HG03039 (cell line): Measurements from ENCODE around the gene RNASEH2B.

Experiments used
- ATAC-seq: cut with Tn5 transposase; IDR thresholded peaks from one replicate; pipeline ENCODE4 v1.9.1; 2021; ENCODE audit warnings: mild to moderate bottlenecking, moderate library complexity; ENCODE audit not compliant: unreplicated experiment

The RNASEH2B gene

DNA sequence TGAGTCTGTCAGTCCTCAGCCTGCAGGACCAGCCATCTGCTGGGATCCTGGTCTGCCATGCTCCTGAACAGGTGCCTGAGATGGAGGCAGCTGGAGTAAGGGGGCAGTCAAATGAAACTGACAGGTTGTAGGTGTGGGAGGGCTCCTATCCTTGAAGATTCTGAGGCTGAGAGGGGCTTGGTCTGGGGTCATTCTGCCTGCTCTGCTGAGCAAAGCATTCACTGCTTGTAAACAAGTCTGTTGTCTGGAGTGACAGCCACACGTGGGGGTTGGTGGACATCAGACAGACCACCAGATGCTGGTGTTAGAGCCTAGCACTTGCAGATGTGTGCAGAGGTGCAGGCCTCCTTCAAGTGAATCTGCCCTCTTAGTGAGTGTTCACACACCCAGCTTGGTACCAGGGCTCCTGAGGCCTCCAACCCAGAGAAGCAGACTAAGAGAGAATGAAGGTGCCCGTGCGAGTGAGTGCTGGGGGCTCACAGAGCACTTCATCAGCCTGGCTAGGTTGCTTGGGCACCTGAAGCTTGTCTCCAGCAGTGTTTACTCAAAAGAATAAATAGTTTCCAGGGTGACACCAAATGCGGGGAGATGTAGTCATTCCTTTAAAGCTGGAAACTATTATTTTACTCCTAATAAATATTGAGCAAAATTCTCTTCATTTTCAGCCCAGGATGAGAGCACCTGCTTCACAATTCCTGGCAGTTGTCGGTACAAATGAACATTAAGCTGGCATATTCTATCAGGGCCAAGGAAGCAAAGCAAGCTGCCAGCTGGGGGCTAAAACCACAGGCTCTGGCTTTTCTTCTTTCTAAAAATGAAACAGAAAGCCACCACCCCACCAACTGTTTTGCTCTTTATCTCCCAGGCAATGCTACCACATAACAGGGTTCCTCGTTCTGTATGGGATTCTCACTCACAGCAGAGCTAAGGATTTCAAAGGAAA is 82.3 kb downstream of the RNASEH2B start:
- ATAC-seq, result no peak

DNA sequence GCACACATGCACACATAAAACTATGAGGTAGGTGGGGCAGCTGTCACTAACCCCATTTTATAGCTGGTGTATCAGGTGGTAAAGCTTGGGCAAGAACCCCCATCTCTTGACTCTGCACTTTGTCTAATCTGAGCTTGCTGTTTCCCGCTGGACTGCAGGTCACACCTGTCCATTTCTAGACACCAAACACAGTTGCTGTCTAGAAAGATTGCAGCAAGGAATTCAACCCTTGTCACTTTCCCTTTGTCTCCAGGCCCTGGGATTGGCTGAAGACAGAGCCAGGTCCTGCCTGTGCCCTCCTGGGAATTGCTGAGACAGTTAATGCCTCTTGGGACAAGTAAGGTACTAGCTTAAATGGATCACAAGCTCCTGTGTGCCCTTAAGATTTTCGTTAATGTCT is 83.8 kb downstream of the RNASEH2B start:
- no peak for ATAC-seq

DNA sequence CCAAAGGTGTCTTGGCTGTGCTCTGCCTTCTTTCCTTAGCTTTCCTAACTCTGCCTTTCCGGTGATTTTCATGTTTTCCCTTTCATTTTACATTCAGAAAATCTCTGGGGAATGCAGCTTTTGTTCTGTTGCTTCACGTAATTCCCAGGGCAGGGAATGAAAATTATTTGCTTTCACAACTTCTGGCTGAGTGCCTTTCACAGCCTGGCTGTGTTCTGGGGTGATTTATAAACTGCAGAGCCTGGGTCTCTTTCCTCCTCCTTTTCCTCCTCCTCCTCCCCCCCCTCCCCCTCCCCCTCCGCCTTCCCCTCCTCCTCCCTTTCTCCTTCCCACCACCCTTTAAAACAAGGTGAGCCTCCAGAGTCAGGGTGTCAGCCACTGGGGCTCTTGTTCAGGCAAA is 84.3 kb downstream of the RNASEH2B start:
- no peak for ATAC-seq

DNA sequence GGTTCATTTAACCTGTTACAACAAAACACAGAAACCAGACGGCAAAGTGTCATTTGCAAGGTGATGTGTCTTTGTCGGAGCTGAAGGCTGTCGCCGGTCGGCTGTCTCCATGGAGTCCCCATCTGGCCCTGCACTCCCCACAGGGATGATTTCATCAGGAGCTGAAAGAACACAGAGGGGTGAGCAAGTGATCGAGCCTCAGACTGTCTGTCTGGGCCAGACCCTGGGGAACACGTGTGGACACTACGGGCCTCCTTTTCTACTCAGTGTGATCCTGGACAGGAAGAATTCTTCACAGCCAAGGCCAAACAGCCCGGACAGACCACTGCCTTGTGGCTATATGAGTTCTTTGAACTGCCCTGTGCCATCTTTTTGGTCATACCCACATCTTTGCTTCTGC is 85.1 kb downstream of the RNASEH2B start:
- no peak for ATAC-seq

DNA sequence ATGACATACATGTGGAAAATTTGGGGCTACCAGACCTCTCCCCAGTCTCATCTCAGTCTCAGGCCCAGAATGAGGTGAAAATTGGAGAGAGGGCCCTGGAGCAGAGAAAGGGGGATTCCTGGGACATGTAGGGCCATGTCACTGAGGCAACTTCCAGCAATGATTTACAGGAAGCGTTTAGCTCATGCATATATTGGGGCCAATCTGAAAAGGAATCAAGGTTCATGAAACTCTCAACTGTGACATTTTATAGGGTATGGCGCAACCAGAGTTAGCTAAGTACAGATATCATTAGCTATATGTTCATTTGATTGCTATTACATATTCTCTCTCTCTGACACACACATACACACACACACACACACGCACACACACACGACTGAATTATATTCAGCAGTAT is 86.3 kb downstream of the RNASEH2B start:
- ATAC-seq, result no peak

DNA sequence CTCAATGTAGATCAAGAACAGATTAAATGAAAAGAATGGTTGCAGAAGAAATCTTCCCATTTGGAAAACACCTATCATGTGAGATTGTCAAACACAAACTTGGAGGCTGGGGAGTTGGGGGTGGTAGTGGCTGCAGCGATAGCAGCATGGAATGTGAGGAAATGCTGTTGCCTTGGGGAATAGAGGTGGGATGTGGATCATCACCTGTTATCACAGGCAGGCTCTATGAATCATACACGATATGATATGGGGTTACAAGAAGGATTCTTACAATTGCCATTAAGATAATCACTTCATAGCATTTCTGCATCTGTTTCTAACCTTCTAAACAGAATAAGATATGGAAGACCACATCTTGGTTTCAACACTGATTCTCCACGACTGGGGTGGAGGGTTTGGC is 88.7 kb downstream of the RNASEH2B start:
- no peak for ATAC-seq

DNA sequence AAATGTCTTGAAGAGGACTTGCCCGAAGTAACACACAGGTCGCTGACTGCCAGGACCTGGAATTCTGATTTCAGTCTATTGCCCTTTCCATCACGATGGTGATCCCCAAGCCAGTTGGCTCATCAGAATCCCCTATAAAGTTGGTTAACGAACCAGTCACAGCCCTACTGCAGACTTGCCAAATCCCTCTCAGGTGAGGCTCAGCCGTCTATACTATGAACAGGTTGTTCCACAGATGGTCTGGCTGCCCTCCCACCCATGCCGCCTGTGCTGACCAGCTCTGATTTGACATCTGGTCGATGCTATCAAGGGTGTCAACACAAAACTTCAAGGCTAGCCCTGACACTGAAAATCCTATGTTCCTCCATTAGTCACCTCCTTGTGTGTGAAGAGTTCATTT is 90.0 kb downstream of the RNASEH2B start:
- ATAC-seq, result no peak

DNA sequence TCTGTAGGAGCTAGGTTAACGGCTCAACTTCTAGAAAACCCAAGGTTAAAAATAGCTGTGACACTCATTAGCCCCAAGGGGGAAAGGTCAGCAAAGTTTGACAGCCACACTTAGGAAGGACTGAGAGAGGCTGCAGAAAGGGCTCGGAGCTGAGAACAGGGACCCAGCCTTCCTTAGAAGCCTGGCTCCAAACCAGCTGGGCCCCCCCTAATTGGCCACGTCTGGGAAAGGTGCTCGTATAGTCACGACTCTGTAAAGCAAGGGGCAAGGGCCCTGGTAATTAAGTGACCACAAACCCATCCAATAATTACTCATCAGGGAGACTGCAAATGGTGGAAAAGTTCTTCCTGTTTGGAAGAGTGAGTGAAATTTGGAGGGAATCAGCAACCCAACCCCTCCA is 90.5 kb downstream of the RNASEH2B start:
- no peak for ATAC-seq

DNA sequence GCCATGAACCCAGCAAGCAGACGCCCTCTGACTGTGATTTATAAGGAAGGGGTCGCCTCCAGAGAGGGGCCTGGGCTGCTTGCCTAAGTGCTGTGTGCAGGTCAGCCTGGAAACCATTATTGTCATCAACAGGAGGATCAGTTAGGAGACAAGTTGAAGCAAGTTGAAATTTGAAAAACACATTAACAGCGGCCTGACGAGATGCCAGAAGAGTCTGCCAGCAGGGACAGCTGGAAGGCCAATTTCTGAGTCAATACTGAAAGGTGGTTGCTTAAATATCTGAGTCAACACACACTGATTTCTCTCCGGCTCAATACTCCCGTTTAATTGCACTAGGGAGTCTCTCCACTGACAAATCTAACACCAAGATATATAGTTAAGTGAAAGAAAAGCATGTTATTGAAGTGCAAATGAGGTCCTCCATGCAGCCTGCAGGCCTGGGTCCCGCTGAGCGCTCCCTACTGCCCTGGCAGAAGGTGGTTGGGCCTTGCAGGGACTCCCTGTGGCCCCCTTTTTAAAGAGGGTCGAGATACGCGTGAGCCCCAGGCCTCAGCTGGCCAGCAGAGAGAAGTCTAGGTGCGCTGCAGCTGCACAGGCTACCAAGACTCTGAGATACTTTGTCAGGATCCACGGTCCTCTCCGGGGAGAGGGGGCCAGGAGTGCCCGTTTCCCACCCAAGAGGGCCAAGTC is 91.1 kb downstream of the RNASEH2B start:
- ATAC-seq, result no peak

DNA sequence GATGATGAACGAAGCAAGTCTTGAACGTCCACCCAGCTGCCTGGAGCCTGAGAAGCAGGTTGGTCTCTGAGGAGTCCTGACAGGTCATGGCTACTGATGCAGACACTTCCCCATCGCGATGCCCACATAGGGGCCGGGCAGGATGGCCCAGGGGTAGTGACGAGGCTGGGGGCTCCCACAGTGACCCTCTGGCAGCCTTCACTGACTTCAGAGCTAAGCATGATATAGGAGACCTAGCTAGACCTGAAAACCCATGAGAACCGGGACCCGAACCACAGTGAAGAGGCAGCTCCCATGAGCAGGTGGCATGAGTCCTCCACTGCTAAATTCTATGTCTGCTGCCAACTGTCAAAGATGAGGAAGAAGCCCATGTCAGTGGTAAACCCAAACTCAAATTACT is 91.7 kb downstream of the RNASEH2B start:
- no peak for ATAC-seq

DNA sequence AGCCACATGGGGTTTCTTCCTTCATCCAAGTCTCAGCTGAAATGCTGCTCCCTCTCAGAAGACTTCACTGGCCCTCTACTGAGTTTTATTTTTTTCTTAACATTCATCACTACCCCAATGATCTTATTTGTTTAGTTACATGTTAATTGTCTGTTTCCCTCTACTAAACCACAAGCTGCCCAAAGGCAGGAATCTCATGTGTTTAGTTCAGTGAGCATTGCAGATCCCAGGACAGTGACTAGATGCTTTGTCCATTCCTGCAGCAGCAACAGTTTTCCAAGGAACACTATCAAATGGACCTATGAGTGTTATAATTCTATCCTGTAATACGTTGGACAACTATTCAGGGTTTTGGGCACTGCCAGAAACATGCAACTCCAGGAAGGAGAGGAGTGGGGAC is 93.1 kb downstream of the RNASEH2B start:
- no peak for ATAC-seq

DNA sequence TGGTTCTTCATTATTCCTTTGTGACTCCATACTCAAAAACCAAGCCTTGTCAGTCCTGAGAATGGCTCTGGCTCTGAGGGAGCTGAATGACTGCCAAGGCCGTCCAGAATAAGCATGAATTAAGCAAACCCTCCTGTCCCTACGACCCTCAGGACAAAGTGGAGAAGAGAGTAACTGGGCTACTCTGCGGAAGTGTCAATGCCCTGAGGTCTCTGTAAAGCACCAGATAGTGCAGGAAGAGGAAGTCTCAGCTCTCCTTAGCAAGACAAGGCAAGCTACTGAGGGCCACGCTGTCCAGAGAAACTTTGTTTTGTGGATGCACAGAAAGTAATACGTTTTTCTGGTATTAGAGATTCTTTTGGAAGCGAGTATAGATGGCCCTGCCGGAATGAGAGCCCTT is 94.1 kb downstream of the RNASEH2B start:
- no peak for ATAC-seq

DNA sequence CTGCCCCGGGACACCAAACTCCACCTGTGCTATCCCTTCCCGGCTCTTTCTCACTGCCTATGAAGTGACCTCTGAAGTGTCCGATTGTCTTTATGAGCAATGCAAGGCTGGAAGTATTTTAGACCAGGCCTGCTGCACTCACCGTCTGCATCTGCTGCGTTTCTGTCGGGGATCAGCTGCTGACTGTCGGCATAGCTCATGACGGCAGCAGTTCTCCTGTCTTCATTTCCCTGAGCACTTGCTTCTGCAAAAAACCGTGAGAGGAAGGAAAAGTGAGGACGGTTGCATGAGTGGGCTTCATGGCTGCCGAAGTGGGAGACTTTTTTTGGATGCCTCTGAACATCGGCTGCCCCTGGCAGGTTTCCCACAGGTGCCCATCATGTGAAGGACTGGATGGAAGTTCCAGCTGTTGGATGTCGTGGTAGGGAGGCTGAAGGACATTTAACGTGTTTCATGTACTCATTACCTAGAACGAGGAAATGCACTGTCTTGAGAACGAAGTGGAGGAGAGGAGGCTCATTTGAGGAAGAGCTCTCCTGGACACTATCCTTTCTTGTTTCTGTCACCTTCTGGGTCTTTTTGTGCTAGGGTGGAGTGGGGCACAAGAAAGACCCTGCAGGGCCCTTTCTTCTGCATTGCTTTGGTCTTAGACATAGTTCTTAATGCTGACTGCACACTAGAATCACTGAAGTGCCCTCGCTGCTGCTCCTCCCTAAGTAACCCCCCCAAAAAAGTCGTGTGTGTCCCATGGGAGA is 94.7 kb downstream of the RNASEH2B start:
- ATAC-seq, result no peak

DNA sequence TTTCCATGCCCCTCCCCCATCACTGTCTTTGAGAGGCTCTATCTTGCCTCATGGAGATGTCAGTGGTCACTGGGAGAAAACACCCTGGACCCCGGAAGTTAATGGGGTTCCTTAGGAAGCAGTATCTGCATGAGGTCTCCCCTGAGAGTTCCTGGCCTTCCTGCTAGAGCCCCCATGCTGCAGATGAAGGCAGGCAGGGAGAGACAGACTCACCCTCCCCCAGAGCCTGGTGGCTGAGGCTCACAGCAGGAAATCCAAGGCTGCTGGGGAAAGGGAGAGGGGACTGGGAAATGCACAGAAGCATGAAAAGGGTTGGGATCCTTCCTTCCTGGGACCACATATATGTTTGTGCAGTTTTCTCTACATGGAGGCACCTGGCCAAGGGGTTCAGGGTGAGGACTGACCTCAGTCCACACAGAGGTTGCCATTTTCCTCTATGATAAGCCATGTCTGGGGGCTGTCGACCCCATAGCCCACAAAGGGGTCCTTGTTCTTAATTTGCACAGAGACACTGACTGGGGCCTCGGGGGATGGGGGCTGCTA is 95.4 kb downstream of the RNASEH2B start:
- no peak for ATAC-seq

DNA sequence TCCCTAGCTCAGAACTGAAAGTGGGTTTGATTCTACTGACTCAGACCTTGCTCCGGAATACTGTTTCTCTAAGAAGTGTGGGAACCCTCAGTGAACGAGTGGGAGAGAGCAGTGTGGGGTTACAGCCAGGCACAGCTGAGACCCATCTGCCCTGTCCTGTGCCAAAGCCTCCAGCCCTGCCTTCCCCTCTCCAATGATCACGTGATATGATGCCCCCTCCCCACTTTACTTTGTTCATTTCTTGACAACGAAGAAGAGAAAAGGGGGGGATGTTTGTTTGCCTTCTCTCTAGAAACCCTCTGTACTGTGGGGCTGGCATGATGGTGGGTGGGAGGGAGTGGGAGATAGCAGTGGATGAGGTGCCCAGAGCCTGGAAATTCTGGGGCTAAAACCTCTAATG is 96.0 kb downstream of the RNASEH2B start:
- no peak for ATAC-seq
